Natural killer cell (primary cell): ENCODE data around the gene TAGLN2. TPM values are rescaled to one million over a fixed set of nuclear protein-coding genes. Genes with fewer than 3 reads are reported as not detected.

Experiments
- ATAC-seq, 3 donors: fragments of 150-1000 bp in 2 of 3; fragments of 200-7000 bp in 1 of 3; cut with Tn5 transposase; 1 replicate in 1 of 3; 2 replicates in 2 of 3; pipeline ENCODE4 v1.10.0; 2021; ENCODE audit warnings: mild to moderate bottlenecking in 2 of 3, moderate library complexity in 2 of 3
- DNase-seq, 2 donors: peaks; one replicate each; pipeline versions ENCODE4 v3.0.0 to v3.0.0-alpha.2; 2013 to 2021; ENCODE audit warnings: mixed read lengths in 1 of 2
- H3K27ac ChIP-seq: one replicate; pipeline ENCODE4 v1.5.1; 2013; ENCODE audit warnings: mild to moderate bottlenecking, low read length
- H3K27me3 ChIP-seq: one replicate; pipeline ENCODE4 v1.6.1; 2013; ENCODE audit warnings: low read length; ENCODE audit not compliant: control insufficient read depth, insufficient read depth
- H3K36me3 ChIP-seq: one replicate; pipeline ENCODE4 v1.6.1; 2013; ENCODE audit warnings: low read length; ENCODE audit not compliant: control insufficient read depth, insufficient read depth
- H3K4me1 ChIP-seq: one replicate; pipeline ENCODE4 v1.6.1; 2013; ENCODE audit warnings: low read length; ENCODE audit not compliant: control insufficient read depth, insufficient read depth
- H3K4me3 ChIP-seq: one replicate; pipeline ENCODE4 v1.5.1; 2013; ENCODE audit warnings: low read length
- H3K9me3 ChIP-seq: one replicate; pipeline ENCODE4 v1.6.1; 2013; ENCODE audit warnings: low read length; ENCODE audit not compliant: control insufficient read depth, insufficient read depth
- H3K27ac Mint-ChIP-seq, 2 donors: one replicate each; pipeline ENCODE4 v1.8.0; 2022; ENCODE audit warnings: mild to moderate bottlenecking in 2 of 2, mixed read lengths in 2 of 2, moderate library complexity in 1 of 2
- H3K27me3 Mint-ChIP-seq, 2 donors: one replicate each; pipeline ENCODE4 v1.8.0; 2022; ENCODE audit warnings: low read depth in 2 of 2, mixed read lengths in 2 of 2
- H3K36me3 Mint-ChIP-seq: one replicate; pipeline ENCODE4 v1.8.0; 2022; ENCODE audit warnings: mixed read lengths
- H3K4me1 Mint-ChIP-seq, 2 donors: one replicate each; pipeline ENCODE4 v1.8.0; 2022; ENCODE audit warnings: mixed read lengths in 2 of 2
- H3K4me3 Mint-ChIP-seq: one replicate; pipeline ENCODE4 v1.8.0; 2022; ENCODE audit warnings: mild to moderate bottlenecking, moderate library complexity, mixed read lengths
- H3K9me3 Mint-ChIP-seq, 2 donors: one replicate each; pipeline ENCODE4 v1.8.0; 2022; ENCODE audit warnings: mixed read lengths in 2 of 2
- WGBS: methylation state at CpG from one replicate; pipeline ENCODE4 v1.1.7; 2013; ENCODE audit warnings: missing lambda C conversion rate; ENCODE audit not compliant: insufficient coverage; 5-methylcytosine and 5-hydroxymethylcytosine counted together
- intact Hi-C: fragments of 100-400 bp; cut with micrococcal nuclease; formaldehyde crosslinking; loops from one replicate; pipeline ENCODE4 v1.14.2; 2022
- total RNA-seq, 4 donors: library from RNA; stranded (reverse); fragments of 120-200 nt in 1 of 4; gene quantifications; one replicate each; pipeline versions ENCODE4 v1.2.3 to v1.2.4, GENCODE V29; 2013 to 2022
- TF ChIP-seq, protein P1 (sequence below): fragments of 200-600 bp; IDR thresholded peaks from one replicate; pipeline ENCODE4 v1.8.0; 2022; ENCODE audit warnings: antibody characterized with exemption

TAGLN2 gene
- total RNA-seq, 3 donors from 2014 or later (not counting 1 experiment from before 2014, with no cell fraction given): 344 to 394 (median 358) TPM

DNA sequence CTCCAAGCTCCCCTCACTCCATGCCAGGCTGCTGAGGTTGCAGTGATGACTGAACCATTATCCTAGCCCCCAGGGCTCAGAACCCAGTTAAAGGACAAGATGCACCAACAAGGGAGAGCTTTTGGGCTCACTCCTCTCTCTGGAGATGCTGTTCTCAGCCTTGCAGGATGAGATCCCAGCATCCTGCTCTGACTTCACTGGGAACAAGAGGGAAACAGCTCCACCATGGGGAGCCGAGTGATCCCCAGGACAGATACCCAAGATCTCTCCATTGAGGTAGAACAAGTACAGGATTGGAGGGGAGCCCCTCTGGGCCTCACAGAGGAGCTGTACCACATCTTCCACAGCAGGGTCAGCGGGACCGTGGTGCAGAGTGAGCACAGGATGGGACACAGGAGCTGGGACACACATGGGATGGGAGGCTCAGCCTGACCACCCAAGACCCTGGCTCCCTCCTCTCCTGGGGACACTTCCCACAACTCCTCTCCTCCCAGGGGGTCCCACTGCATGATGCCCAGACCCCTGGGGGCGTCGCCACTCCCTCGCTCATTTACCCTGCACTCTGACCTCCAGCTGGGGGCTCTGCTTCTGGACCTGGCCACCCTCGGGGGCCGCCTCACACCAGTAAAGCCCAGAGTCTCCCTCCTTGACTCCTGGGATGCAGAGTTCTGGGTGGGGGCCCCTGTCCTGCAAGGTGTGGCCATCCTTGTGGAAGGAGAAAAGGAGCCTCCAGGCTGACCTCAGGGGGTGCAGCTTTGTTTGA is 47.3 kb upstream of the TAGLN2 start:
- Mint-ChIP-seq H3K4me1 (no peaks in the 10 kb centered on the region), H3K9me3 (no peaks in the 10 kb centered on the region), H3K27ac (no peak overlapping the region), H3K4me3 (no peak overlapping the region), H3K36me3 (no peaks in the 10 kb centered on the region), H3K27me3 (peaks cover 17 to 25% of the 10 kb centered on the region in 2 donors)
- intact Hi-C loops: no loop called here
- Histone ChIP-seq H3K27ac (no peak overlapping the region), H3K4me3 (no peak overlapping the region), H3K27me3 (peaks cover 2% of the 10 kb centered on the region), H3K4me1 (no peaks in the 10 kb centered on the region), H3K9me3 (no peaks in the 10 kb centered on the region), H3K36me3 (no peaks in the 10 kb centered on the region)
- WGBS: 88% methylated on average over 8 of the region's 8 CpGs
- ATAC-seq (no peak), DNase-seq (no peak)
- TF ChIP-seq, protein P1, sequence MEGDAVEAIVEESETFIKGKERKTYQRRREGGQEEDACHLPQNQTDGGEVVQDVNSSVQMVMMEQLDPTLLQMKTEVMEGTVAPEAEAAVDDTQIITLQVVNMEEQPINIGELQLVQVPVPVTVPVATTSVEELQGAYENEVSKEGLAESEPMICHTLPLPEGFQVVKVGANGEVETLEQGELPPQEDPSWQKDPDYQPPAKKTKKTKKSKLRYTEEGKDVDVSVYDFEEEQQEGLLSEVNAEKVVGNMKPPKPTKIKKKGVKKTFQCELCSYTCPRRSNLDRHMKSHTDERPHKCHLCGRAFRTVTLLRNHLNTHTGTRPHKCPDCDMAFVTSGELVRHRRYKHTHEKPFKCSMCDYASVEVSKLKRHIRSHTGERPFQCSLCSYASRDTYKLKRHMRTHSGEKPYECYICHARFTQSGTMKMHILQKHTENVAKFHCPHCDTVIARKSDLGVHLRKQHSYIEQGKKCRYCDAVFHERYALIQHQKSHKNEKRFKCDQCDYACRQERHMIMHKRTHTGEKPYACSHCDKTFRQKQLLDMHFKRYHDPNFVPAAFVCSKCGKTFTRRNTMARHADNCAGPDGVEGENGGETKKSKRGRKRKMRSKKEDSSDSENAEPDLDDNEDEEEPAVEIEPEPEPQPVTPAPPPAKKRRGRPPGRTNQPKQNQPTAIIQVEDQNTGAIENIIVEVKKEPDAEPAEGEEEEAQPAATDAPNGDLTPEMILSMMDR: no peak

DNA sequence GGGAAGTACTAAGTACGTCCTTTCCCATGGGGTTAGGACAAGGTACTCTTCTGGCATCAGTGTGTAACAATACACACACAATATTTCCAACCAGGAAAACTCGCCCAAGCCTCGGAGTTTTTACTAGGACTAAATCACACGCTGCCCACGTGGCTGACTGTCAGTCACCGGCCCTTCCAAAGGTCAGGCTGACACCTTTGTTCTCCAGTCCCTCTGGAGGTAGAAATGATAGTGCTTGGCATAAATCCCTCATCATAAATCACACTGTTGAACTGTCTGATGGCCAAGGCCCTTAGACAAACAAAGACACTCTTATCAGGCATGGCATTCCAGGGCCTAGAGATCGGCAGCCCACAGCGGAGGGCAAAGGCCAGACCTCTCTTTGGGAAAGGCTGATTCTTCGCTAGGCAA is 45.6 kb upstream of the TAGLN2 start:
- H3K4me1 Mint-ChIP-seq: no peaks in the 10 kb centered on the region
- no peak for DNase-seq
- H3K9me3 Mint-ChIP-seq: no peaks in the 10 kb centered on the region
- no peaks in the 10 kb centered on the region for H3K36me3 Mint-ChIP-seq
- WGBS: 80% methylated on average over 9 of the region's 9 CpGs
- TF ChIP-seq, protein P1: no peak
- H3K4me3 Mint-ChIP-seq: no peak overlapping the region
- no peak for ATAC-seq
- H3K4me3 ChIP-seq: no peak overlapping the region
- no peaks in the 10 kb centered on the region for H3K9me3 ChIP-seq
- no peaks in the 10 kb centered on the region for H3K27me3 ChIP-seq
- no peak overlapping the region for H3K27ac Mint-ChIP-seq
- intact Hi-C loops: no loop called here
- H3K4me1 ChIP-seq: no peaks in the 10 kb centered on the region
- H3K27ac ChIP-seq: no peak overlapping the region
- peaks cover 20 to 29% of the 10 kb centered on the region in 2 donors for H3K27me3 Mint-ChIP-seq
- H3K36me3 ChIP-seq: no peaks in the 10 kb centered on the region

DNA sequence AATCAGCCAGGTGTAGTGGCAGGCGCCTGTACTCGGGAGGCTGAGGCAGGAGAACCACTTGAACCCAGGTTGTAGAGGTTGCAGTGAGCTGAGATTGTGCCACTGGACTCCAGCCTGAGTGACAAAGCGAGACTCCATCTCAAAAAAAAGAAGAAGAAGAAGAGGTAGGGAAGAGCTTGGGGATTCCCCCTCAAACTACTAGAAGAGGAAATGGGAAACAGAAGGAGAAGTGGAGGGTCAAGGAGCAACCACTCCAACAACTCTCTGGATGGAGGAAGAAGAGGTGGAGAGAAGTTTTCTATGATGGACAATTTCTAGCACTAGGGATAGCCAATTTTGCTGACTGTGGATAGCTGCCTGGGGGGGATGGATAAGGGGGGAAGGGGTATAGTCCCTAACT is 43.6 kb upstream of the TAGLN2 start:
- Histone ChIP-seq H3K9me3 (no peaks in the 10 kb centered on the region), H3K27me3 (no peaks in the 10 kb centered on the region), H3K4me1 (no peaks in the 10 kb centered on the region), H3K27ac (no peak overlapping the region), H3K4me3 (no peak overlapping the region), H3K36me3 (no peaks in the 10 kb centered on the region)
- DNase-seq (no peak), ATAC-seq (no peak)
- H3K36me3 Mint-ChIP-seq: no peaks in the 10 kb centered on the region
- H3K4me3 Mint-ChIP-seq: no peak overlapping the region
- 96% methylated on average over 3 of the region's 3 CpGs for WGBS
- no peaks in the 10 kb centered on the region for H3K4me1 Mint-ChIP-seq
- intact Hi-C loops: no loop called here
- H3K27ac Mint-ChIP-seq: no peak overlapping the region
- TF ChIP-seq, protein P1: no peak
- H3K27me3 Mint-ChIP-seq: peaks cover 23 to 32% of the 10 kb centered on the region in 2 donors
- no peaks in the 10 kb centered on the region for H3K9me3 Mint-ChIP-seq

DNA sequence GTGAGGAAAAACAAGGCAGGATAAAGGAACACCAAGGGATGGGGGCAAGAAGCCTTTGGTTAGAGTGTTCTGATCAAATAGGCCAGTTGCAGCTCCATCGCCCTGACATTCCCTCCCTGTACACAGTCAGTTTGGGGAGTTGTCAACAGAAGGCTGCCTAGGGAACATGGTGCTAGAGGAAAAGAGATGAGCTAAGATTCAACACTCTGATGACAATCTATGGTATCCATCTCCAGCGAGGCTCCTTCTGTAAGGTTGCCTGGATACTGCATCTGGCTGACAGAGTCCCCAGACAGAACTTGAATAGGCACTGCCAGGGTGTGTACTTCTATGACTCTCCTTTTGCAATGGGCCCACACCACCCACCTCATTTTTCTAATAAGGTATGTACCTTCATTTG is 40.0 kb upstream of the TAGLN2 start:
- Mint-ChIP-seq H3K4me1 (no peaks in the 10 kb centered on the region), H3K4me3 (no peak overlapping the region), H3K27ac (no peak overlapping the region), H3K27me3 (peaks cover 31 to 41% of the 10 kb centered on the region in 2 donors), H3K36me3 (no peaks in the 10 kb centered on the region), H3K9me3 (no peaks in the 10 kb centered on the region)
- Histone ChIP-seq H3K27me3 (no peaks in the 10 kb centered on the region), H3K4me3 (no peak overlapping the region), H3K4me1 (no peaks in the 10 kb centered on the region), H3K36me3 (no peaks in the 10 kb centered on the region), H3K9me3 (no peaks in the 10 kb centered on the region), H3K27ac (no peak overlapping the region)
- ATAC-seq: no peak
- WGBS: 97% methylated on average over 2 of the region's 2 CpGs
- intact Hi-C loops: no loop called here
- DNase-seq: no peak
- TF ChIP-seq, protein P1: no peak
